Endothelial cell (in vitro differentiated cells): ENCODE data around the gene KRT17. TPM values are rescaled to one million over a fixed set of nuclear protein-coding genes. Genes with fewer than 3 reads are reported as not detected.
"Not testable (repeated sequence)": the region's sequence is repeated elsewhere in the genome, so short reads cannot be mapped to it uniquely, and the experiment has no call there.

Source experiments
- DNase-seq: peaks from one replicate; pipeline ENCODE4 v3.0.0; 2021; ENCODE audit warnings: low spot score
- H3K27ac Mint-ChIP-seq: one replicate; pipeline ENCODE4 v1.8.0; 2021; ENCODE audit warnings: mixed read lengths, inconsistent platforms; ENCODE audit not compliant: unreplicated experiment
- H3K27me3 Mint-ChIP-seq: one replicate; pipeline ENCODE4 v1.8.0; 2021; ENCODE audit warnings: mild to moderate bottlenecking, moderate library complexity, mixed read lengths, inconsistent platforms; ENCODE audit not compliant: unreplicated experiment
- H3K36me3 Mint-ChIP-seq: one replicate; pipeline ENCODE4 v1.8.0; 2021; ENCODE audit warnings: mild to moderate bottlenecking, low read depth, mixed read lengths, inconsistent platforms; ENCODE audit not compliant: unreplicated experiment
- H3K4me1 Mint-ChIP-seq: one replicate; pipeline ENCODE4 v1.8.0; 2021; ENCODE audit warnings: mild to moderate bottlenecking, mixed read lengths, inconsistent platforms; ENCODE audit not compliant: unreplicated experiment
- H3K4me3 Mint-ChIP-seq: one replicate; pipeline ENCODE4 v1.8.0; 2021; ENCODE audit warnings: mild to moderate bottlenecking, mixed read lengths, inconsistent platforms; ENCODE audit not compliant: unreplicated experiment
- H3K9me3 Mint-ChIP-seq: one replicate; pipeline ENCODE4 v1.8.0; 2021; ENCODE audit warnings: mixed read lengths, inconsistent platforms; ENCODE audit not compliant: unreplicated experiment
- total RNA-seq: library from RNA; stranded (reverse); fragmentation: NEBNext Ultra II Directional; extraction: Animal tissue kit (Norgen Biotek cat#: 25700); gene quantifications from one replicate; pipeline ENCODE4 v1.2.1, GENCODE V29; 2021; ENCODE audit not compliant: unreplicated experiment
- TF ChIP-seq, protein P1 (sequence below): fragments of 200-600 bp; sonication (generic); IDR thresholded peaks from one replicate; pipeline ENCODE4 v1.5.0; 2021; ENCODE audit warnings: antibody characterized with exemption; ENCODE audit not compliant: unreplicated experiment

KRT17 gene
- total RNA-seq, 1 donor from 2014 or later, result not detected

DNA sequence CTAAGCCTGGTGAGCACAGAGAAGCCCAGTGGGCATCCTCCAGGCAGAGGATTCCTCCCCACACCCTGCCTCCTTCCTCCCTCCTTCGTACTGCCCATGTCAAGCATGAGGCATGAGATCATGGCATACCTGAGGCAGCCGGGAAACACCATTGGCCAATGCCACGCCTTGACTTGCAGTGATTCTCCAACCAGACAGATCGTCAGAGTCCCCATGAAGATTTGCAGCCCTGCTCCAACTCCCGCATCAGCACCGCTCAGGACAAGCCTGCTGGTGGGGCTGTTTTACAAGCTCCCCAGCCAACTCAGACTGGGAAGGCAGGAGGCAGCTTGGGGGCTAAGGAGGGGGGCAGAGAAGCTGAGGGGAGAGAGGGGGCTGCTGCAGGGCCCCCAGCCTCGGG is 8.9 kb downstream of the KRT17 start:
- H3K36me3 Mint-ChIP-seq, result no peaks in the 10 kb centered on the region
- no peak for DNase-seq
- no peaks in the 10 kb centered on the region for H3K9me3 Mint-ChIP-seq
- no peaks in the 10 kb centered on the region for H3K4me1 Mint-ChIP-seq
- H3K27ac Mint-ChIP-seq, result no peak overlapping the region
- peaks cover 4% of the 10 kb centered on the region for H3K27me3 Mint-ChIP-seq
- no peak overlapping the region for H3K4me3 Mint-ChIP-seq
- TF ChIP-seq, protein P1, sequence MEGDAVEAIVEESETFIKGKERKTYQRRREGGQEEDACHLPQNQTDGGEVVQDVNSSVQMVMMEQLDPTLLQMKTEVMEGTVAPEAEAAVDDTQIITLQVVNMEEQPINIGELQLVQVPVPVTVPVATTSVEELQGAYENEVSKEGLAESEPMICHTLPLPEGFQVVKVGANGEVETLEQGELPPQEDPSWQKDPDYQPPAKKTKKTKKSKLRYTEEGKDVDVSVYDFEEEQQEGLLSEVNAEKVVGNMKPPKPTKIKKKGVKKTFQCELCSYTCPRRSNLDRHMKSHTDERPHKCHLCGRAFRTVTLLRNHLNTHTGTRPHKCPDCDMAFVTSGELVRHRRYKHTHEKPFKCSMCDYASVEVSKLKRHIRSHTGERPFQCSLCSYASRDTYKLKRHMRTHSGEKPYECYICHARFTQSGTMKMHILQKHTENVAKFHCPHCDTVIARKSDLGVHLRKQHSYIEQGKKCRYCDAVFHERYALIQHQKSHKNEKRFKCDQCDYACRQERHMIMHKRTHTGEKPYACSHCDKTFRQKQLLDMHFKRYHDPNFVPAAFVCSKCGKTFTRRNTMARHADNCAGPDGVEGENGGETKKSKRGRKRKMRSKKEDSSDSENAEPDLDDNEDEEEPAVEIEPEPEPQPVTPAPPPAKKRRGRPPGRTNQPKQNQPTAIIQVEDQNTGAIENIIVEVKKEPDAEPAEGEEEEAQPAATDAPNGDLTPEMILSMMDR, result no peak

DNA sequence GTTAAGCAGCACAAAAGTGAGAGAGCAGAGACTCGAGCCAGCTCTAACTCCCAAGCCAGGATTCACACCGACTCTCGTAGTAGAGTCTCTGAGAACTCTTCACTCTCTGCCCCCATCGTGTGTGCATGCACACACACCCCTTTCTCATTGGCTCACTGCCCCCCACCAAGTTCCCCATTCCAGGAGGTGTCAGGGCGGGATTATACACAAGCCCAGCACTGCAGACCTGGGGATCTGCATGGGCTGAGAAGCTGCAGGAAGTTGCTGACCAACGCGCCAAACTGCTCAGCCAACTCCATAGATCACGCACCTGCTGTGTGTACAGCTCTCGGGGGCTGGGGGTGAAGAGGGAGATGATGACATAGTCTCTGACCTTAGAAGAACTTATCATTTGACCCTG is 9.6 kb downstream of the KRT17 start:
- DNase-seq, result not testable (repeated sequence)

DNA sequence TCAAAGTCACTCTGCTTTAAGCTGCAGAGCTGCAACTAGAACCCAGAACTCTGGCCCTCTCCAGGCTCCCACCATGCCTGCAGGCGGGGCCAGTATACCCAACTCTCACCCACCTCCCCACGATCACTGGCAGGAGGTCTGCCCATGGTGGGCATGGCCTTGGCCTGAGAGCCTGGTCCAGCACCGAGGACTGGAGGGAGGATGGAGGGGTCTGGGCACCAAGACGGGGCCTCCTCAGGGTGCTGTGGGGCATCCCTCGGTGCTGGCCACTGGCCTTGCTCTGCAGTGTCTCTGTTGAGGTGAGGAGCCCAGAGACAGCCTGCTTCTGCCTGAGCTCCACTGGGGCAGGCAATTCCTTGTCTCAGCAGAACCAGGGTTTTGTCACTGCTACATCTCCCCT is 10.3 kb downstream of the KRT17 start:
- H3K4me1 Mint-ChIP-seq, result no peaks in the 10 kb centered on the region
- no peak overlapping the region for H3K27ac Mint-ChIP-seq
- no peak overlapping the region for H3K4me3 Mint-ChIP-seq
- no peak for DNase-seq
- no peaks in the 10 kb centered on the region for H3K9me3 Mint-ChIP-seq
- H3K27me3 Mint-ChIP-seq, result peaks cover 6% of the 10 kb centered on the region
- H3K36me3 Mint-ChIP-seq, result no peaks in the 10 kb centered on the region
- TF ChIP-seq, protein P1, result no peak

More for the DNA sequence above, 9.6 kb downstream of the KRT17 start:
- not testable (repeated sequence) for H3K4me3 Mint-ChIP-seq, H3K9me3 Mint-ChIP-seq, H3K36me3 Mint-ChIP-seq, H3K4me1 Mint-ChIP-seq, H3K27me3 Mint-ChIP-seq, H3K27ac Mint-ChIP-seq

DNA sequence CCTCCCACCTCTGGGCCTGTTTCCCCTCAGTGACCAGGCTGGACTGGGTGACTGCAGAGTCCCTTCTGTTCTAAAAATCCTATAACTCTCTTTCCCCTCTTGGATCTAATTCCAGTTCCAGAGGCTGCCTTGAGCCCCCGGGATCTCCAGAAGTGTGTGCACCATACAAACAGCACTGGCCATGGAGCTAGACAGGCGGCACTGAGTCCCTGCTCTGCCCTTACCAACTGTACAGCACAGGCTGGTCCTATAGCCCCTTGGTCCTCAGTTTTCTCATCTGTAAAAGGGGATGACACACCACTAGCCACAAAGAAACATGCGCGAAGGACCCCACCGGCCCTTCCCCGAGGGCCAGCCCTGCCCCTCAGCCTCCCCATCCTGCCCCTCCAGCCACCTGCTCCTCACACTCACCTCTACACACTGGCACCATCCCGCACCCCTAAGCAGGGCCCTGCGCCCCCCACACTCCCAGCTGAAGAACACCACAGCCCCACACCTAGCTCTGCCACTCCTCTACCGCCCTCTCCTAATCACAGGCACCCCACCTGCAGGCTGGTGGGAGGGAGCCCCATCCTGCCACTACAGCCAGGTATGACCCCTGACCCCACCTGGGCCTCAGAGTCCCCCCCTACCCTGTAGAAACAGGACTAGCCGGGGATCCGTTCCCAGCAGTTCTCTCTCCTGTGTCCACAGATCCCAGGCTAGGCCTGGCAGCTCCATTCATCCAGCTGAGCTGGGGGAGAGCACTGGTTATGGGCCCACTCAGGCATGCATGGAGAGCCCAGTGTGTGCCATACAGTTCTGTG is 10.9 kb downstream of the KRT17 start:
- TF ChIP-seq, protein P1, result no peak
- Mint-ChIP-seq H3K9me3 (no peaks in the 10 kb centered on the region), H3K4me1 (no peaks in the 10 kb centered on the region), H3K27me3 (peaks cover 6% of the 10 kb centered on the region), H3K4me3 (no peak overlapping the region), H3K27ac (no peak overlapping the region), H3K36me3 (peaks cover 4% of the 10 kb centered on the region)
- no peak for DNase-seq

DNA sequence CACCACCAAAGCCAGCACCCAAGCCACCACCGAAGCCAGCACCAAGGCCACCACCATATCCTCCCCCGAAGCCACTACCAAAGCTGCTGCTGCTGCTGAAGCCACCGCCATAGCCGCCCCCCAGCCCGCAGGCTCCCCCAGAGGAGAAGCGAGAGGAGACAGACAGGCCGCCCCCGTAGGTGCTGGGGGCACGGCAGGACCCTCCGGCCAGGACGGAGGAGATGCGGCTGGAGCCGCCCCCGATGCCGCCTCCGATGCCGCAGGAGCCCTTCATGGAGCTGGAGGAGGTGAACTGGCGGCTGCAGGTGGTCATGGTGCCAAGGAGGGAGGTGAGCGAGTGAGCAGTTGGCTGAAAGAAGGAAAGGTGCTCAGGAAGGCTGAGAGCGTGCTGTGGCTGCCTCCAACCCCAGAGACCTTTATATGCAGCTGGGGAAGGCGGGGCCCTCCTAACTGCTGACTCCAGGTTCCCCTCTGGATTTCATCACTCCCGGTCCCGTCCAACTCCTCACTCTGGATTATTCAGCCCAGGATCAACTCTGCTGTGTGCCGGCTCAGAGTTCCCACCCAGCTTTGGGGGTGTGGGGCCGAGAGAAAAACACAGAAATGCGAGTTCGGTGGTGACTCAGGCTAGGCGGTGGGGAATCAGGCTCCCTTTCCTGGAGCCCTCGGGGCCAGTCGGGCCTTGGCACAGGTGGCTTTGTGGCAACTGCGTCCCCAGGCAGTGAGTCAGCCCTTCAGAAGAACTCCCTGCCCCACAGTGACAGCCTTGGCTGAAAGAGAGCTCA is 11.8 kb downstream of the KRT17 start, which contains the start of gene KRT16:
Gene KRT16, minus strand, starts transcription at position 392 of the 785 bp plus-strand sequence. Its CDS starts 79 bp downstream, at position 313.
- not testable (repeated sequence) for H3K27me3 Mint-ChIP-seq, H3K36me3 Mint-ChIP-seq, H3K9me3 Mint-ChIP-seq, H3K4me1 Mint-ChIP-seq, H3K27ac Mint-ChIP-seq, H3K4me3 Mint-ChIP-seq, DNase-seq
